ENCODE measurements around the gene ERMP1.

Gene ERMP1

GRCh38 chr9:5796298-5796697 lies 36.6 kb downstream of the ERMP1 start:
- H3K4me3 ChIP-seq (ENCODE audit: low read depth, low read length): no peak overlapping the region
- no peak for DNase-seq (ENCODE audit: low read depth)
- no peak for TF ChIP-seq CTCF (IDR thresholded peaks at IDR 0.05; ENCODE audit: insufficient read depth, low read depth, low read length, missing control alignments)

GRCh38 chr9:5793812-5794211 lies 39.1 kb downstream of the ERMP1 start:
- TF ChIP-seq CTCF (IDR thresholded peaks at IDR 0.05; ENCODE audit: insufficient read depth, low read depth, low read length, missing control alignments): no peak
- no peak overlapping the region for H3K4me3 ChIP-seq (ENCODE audit: low read depth, low read length)
- DNase-seq (ENCODE audit: low read depth): no peak

GRCh38 chr9:5791870-5792269 lies 41.0 kb downstream of the ERMP1 start:
- no peak for DNase-seq (ENCODE audit: low read depth)
- TF ChIP-seq CTCF (IDR thresholded peaks at IDR 0.05; ENCODE audit: insufficient read depth, low read depth, low read length, missing control alignments): no peak

GRCh38 chr9:5790923-5791322 lies 42.0 kb downstream of the ERMP1 start:
- no peak for DNase-seq (ENCODE audit: low read depth)
- TF ChIP-seq CTCF (IDR thresholded peaks at IDR 0.05; ENCODE audit: insufficient read depth, low read depth, low read length, missing control alignments): no peak

More at GRCh38 chr9:5791870-5792269, 41.0 kb downstream of the ERMP1 start:
- no peak overlapping the region for H3K4me3 ChIP-seq (ENCODE audit: low read depth, low read length)

GRCh38 chr9:5789489-5789888 lies 43.4 kb downstream of the ERMP1 start:
- DNase-seq (ENCODE audit: low read depth): no peak
- TF ChIP-seq CTCF (IDR thresholded peaks at IDR 0.05; ENCODE audit: insufficient read depth, low read depth, low read length, missing control alignments): no peak
- no peak overlapping the region for H3K4me3 ChIP-seq (ENCODE audit: low read depth, low read length)

More at GRCh38 chr9:5790923-5791322, 42.0 kb downstream of the ERMP1 start:
- no peak overlapping the region for H3K4me3 ChIP-seq (ENCODE audit: low read depth, low read length)

- DNase-seq (ENCODE audit: low read depth): no peak
- no peak overlapping the region for H3K4me3 ChIP-seq (ENCODE audit: low read depth, low read length)
- TF ChIP-seq CTCF (IDR thresholded peaks at IDR 0.05; ENCODE audit: insufficient read depth, low read depth, low read length, missing control alignments): no peak
Measured at GRCh38 chr9:5787759-5788302, 45.1 kb downstream of the ERMP1 start.

GRCh38 chr9:5787220-5787619 lies 45.7 kb downstream of the ERMP1 start:
- no peak for TF ChIP-seq CTCF (IDR thresholded peaks at IDR 0.05; ENCODE audit: insufficient read depth, low read depth, low read length, missing control alignments)
- no peak for DNase-seq (ENCODE audit: low read depth)
- no peak overlapping the region for H3K4me3 ChIP-seq (ENCODE audit: low read depth, low read length)
